ENCODE measurements around the gene POLE. TPM values are rescaled to one million over a fixed set of nuclear protein-coding genes. Genes with fewer than 3 reads are reported as not detected.

POLE gene
- total RNA-seq, 2 experiments from 2014 or later = 157 to 230 TPM

DNA sequence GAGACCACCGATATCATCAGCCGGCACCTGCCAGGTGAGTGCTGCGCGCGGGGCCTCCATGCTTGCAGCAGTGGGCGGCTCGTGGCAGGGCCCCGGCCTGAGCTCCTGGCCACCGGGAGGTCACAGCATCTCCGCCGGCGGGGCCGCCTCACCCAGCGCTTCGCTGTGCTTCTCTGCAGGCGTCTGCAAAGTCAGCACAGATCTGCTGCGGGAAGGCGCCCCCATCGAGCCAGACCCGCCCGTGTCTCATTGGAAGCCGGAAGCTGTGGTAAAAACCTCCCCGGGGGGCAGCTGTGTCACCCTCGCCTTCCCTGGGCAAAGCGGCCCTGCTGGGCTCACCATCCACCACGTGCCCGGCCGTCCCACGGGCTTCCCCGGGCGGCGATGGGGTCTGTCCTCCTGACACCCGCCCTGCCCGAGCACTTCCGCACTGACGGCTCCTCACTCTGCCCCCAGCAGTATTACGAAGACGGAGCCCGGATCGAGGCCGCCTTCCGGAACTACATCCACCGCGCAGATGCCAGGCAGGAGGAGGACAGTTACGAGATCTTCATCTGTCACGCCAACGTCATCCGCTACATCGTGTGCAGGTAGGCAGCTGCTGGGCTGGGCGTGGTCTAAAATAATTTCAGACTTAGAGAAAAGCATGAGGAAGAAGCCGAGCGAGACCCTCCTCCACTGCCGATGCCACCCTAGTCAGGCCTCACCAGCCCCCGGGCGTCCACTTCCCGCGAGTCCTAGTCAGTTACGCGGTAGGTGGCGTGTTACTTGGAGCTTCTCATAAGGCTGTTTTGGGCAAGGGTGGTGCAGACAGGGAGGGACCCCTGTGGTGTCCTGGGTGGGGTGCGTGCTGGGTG is 30.6 kb upstream of the POLE start:
- H3K4me3 ChIP-seq (ENCODE audit: low read depth, low read length, poor library complexity, severe bottlenecking) = no peak overlapping the region
- H3K79me2 ChIP-seq (ENCODE audit: insufficient read depth, low read depth, low read length) = peaks cover 21% of the 10 kb centered on the region
- BruUV-seq (replicated peaks) = no TSS peak
- peaks cover 13% of the 10 kb centered on the region; the same call in 1 of the 2 replicates for H4K20me1 ChIP-seq (ENCODE audit: insufficient read depth, low read length)
- H3K36me3 ChIP-seq (ENCODE audit: insufficient read depth, low read length) = peaks cover 90% of the 10 kb centered on the region
- POLR2A ChIA-PET = no interaction called here
- intact Hi-C loops (cut with micrococcal nuclease; ENCODE audit: unreplicated experiment) = no loop called here
- H2AFZ ChIP-seq (ENCODE audit: low read length) = no peak overlapping the region
- no peak for TF ChIP-seq EZH2phosphoT487 (IDR thresholded peaks at IDR 0.05; ENCODE audit: borderline replicate concordance, low read depth, low read length)
- TF ChIP-seq, protein P1, sequence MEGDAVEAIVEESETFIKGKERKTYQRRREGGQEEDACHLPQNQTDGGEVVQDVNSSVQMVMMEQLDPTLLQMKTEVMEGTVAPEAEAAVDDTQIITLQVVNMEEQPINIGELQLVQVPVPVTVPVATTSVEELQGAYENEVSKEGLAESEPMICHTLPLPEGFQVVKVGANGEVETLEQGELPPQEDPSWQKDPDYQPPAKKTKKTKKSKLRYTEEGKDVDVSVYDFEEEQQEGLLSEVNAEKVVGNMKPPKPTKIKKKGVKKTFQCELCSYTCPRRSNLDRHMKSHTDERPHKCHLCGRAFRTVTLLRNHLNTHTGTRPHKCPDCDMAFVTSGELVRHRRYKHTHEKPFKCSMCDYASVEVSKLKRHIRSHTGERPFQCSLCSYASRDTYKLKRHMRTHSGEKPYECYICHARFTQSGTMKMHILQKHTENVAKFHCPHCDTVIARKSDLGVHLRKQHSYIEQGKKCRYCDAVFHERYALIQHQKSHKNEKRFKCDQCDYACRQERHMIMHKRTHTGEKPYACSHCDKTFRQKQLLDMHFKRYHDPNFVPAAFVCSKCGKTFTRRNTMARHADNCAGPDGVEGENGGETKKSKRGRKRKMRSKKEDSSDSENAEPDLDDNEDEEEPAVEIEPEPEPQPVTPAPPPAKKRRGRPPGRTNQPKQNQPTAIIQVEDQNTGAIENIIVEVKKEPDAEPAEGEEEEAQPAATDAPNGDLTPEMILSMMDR (conservative IDR thresholded peaks at IDR 0.05; ENCODE audit: low read length) = no peak
- no peak for DNase-seq (ENCODE audit: low spot score)
- H3K9me3 ChIP-seq (ENCODE audit: low read length) = no peaks in the 10 kb centered on the region
- H3K4me1 ChIP-seq (ENCODE audit: insufficient read depth, low read length, poor library complexity, severe bottlenecking) = no peaks in the 10 kb centered on the region
- CTCF ChIA-PET (ENCODE audit: unreplicated experiment) = no interaction called here
- no peak overlapping the region for H3K27ac ChIP-seq (ENCODE audit: low read depth, low read length, poor library complexity, severe bottlenecking)
- H3K9me2 ChIP-seq (ENCODE audit: insufficient read depth, low read length) = no peaks in the 10 kb centered on the region
- H3K4me2 ChIP-seq (ENCODE audit: low read length) = no peak overlapping the region

DNA sequence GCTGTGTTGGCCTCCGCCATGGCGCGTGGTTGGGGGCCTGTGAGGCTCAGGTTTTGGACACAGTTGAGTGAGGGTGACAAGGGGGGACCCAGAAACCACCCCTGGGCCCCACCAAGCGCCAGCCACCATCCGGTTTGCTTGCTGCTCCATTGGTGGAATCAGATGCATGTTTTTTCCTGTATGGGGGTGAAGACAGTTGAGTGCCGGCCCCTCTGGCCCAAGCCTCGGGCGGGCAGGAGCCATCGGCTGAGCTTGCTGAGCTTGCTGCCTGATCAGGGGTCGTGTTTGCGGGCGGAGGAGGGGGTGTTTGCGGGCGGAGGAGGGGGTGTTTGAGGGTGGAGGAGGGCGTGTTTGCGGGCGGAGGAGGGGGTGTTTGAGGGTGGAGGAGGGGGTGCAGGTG is 29.9 kb upstream of the POLE start:
- H3K4me2 ChIP-seq (ENCODE audit: low read length) = no peak overlapping the region
- H3K79me2 ChIP-seq (ENCODE audit: insufficient read depth, low read depth, low read length) = peaks cover 29% of the 10 kb centered on the region
- H3K9me2 ChIP-seq (ENCODE audit: insufficient read depth, low read length) = no peaks in the 10 kb centered on the region
- H3K9me3 ChIP-seq (ENCODE audit: low read length) = no peaks in the 10 kb centered on the region
- POLR2A ChIA-PET = no interaction called here
- no peak for DNase-seq (ENCODE audit: low spot score)
- TF ChIP-seq EZH2phosphoT487 (IDR thresholded peaks at IDR 0.05; ENCODE audit: borderline replicate concordance, low read depth, low read length) = no peak
- H4K20me1 ChIP-seq (ENCODE audit: insufficient read depth, low read length) = peaks cover 13% of the 10 kb centered on the region; the same call in 1 of the 2 replicates
- peaks cover 89% of the 10 kb centered on the region for H3K36me3 ChIP-seq (ENCODE audit: insufficient read depth, low read length)
- no peak overlapping the region for H2AFZ ChIP-seq (ENCODE audit: low read length)
- intact Hi-C loops (cut with micrococcal nuclease; ENCODE audit: unreplicated experiment) = no loop called here
- peaks cover 4% of the 10 kb centered on the region for H3K4me1 ChIP-seq (ENCODE audit: insufficient read depth, low read length, poor library complexity, severe bottlenecking)
- CTCF ChIA-PET (ENCODE audit: unreplicated experiment) = no interaction called here
- H3K4me3 ChIP-seq (ENCODE audit: low read depth, low read length, poor library complexity, severe bottlenecking) = no peak overlapping the region
- no TSS peak for BruUV-seq (replicated peaks)
- H3K27ac ChIP-seq (ENCODE audit: low read depth, low read length, poor library complexity, severe bottlenecking) = no peak overlapping the region

DNA sequence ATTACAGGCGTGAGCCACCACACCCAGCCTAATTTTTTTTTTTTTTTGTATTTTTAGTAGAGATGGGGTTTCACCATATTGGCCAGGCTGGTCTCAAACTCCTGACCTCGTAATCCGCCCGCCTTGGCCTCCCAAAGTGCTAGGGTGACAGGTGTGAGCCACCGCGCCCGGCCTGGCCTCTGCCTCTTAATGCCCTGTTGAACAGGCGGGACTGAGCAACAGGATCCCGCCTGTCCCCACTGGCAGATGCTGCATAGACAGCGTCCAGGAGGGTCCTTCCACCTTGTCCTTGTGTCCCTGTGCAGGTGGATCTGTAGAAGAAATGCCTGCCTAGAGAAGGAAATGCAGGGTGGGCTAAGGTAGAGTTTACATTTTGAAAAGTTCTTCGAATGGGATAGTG is 29.2 kb upstream of the POLE start:
- CTCF ChIA-PET (ENCODE audit: unreplicated experiment) = no interaction called here
- TF ChIP-seq, protein P1 (conservative IDR thresholded peaks at IDR 0.05; ENCODE audit: low read length) = no peak
- TF ChIP-seq EZH2phosphoT487 (IDR thresholded peaks at IDR 0.05; ENCODE audit: borderline replicate concordance, low read depth, low read length) = no peak
- Histone ChIP-seq H3K9me3 (ENCODE audit: low read length) (no peaks in the 10 kb centered on the region), H3K27ac (ENCODE audit: low read depth, low read length, poor library complexity, severe bottlenecking) (no peak overlapping the region), H3K4me2 (ENCODE audit: low read length) (no peak overlapping the region), H3K4me3 (ENCODE audit: low read depth, low read length, poor library complexity, severe bottlenecking) (no peak overlapping the region), H3K36me3 (ENCODE audit: insufficient read depth, low read length) (peaks cover 87% of the 10 kb centered on the region), H2AFZ (ENCODE audit: low read length) (no peak overlapping the region), H4K20me1 (ENCODE audit: insufficient read depth, low read length) (peaks cover 19% of the 10 kb centered on the region), H3K4me1 (ENCODE audit: insufficient read depth, low read length, poor library complexity, severe bottlenecking) (peaks cover 4% of the 10 kb centered on the region), H3K79me2 (ENCODE audit: insufficient read depth, low read depth, low read length) (peaks cover 35% of the 10 kb centered on the region), H3K9me2 (ENCODE audit: insufficient read depth, low read length) (no peaks in the 10 kb centered on the region)
- POLR2A ChIA-PET = no interaction called here
- no peak for DNase-seq (ENCODE audit: low spot score)
- intact Hi-C loops (cut with micrococcal nuclease; ENCODE audit: unreplicated experiment) = no loop called here
- BruUV-seq (replicated peaks) = no TSS peak
